ENCODE data around the gene ADGRL3. TPM values are rescaled to one million over a fixed set of nuclear protein-coding genes. Genes with fewer than 3 reads are reported as not detected.
"Not testable (repeated sequence)": the region's sequence is repeated elsewhere in the genome, so short reads cannot be mapped to it uniquely, and the experiment has no call there.

ADGRL3 gene
- total and polyA plus RNA-seq, 3 donors from 2014 or later = 11.6 to 21.6 (median 12.8) TPM

GRCh38 chr4:61202638-61203435, 2.7 kb downstream of the ADGRL3 start:
- no peaks in the 10 kb centered on the region for H3K36me3 ChIP-seq (ENCODE audit: low read depth, missing control alignments)
- no peaks in the 10 kb centered on the region for H3K4me1 ChIP-seq
- peak; percentile 48 for DNase-seq
- whole genome bisulfite sequencing, 2 donors = 0 to 2% methylated on average over 13 to 33 of the region's 41 CpGs
- H3K9me3 ChIP-seq = no peaks in the 10 kb centered on the region
- H3K27ac ChIP-seq = no peak overlapping the region
- intact Hi-C loops (cut with DNase I; ENCODE audit: low total_unique reads) = no loop called here
- TF ChIP-seq POLR2A (IDR thresholded peaks at IDR 0.05) (no peak), CTCF (IDR thresholded peaks at IDR 0.05) (no peak)
- no peaks in the 10 kb centered on the region for H3K27me3 ChIP-seq
- peak overlapping the region; percentile 42 to 68 for H3K4me3 ChIP-seq

GRCh38 chr4:61203436-61203790, 3.3 kb downstream of the ADGRL3 start:
- no peak for DNase-seq
- Histone ChIP-seq H3K4me1 (no peaks in the 10 kb centered on the region), H3K27me3 (no peaks in the 10 kb centered on the region), H3K4me3 (peak overlapping the region in 1 of 2 donors; percentile 68), H3K9me3 (no peaks in the 10 kb centered on the region), H3K27ac (no peak overlapping the region), H3K36me3 (ENCODE audit: low read depth, missing control alignments) (no peaks in the 10 kb centered on the region)
- WGBS, 2 donors = 27 to 28% methylated on average over 3 of the region's 3 CpGs
- TF ChIP-seq CTCF (IDR thresholded peaks at IDR 0.05) (no peak), POLR2A (IDR thresholded peaks at IDR 0.05) (no peak)
- intact Hi-C loops (cut with DNase I; ENCODE audit: low total_unique reads) = no loop called here

GRCh38 chr4:61204353-61205060, 4.4 kb downstream of the ADGRL3 start:
- intact Hi-C loops (cut with DNase I; ENCODE audit: low total_unique reads) = no loop called here
- no peak overlapping the region for H3K4me3 ChIP-seq
- no peak overlapping the region for H3K27ac ChIP-seq
- H3K36me3 ChIP-seq (ENCODE audit: low read depth, missing control alignments) = no peaks in the 10 kb centered on the region
- H3K4me1 ChIP-seq = no peaks in the 10 kb centered on the region
- no peaks in the 10 kb centered on the region for H3K9me3 ChIP-seq
- H3K27me3 ChIP-seq = no peaks in the 10 kb centered on the region
- 55 to 69% methylated on average over 2 of the region's 2 CpGs for WGBS, 2 donors
- TF ChIP-seq CTCF (IDR thresholded peaks at IDR 0.05) (no peak), POLR2A (IDR thresholded peaks at IDR 0.05) (no peak)
- no peak for DNase-seq

- Histone ChIP-seq H3K4me1 (no peaks in the 10 kb centered on the region), H3K36me3 (ENCODE audit: low read depth, missing control alignments) (no peaks in the 10 kb centered on the region), H3K4me3 (no peak overlapping the region), H3K27me3 (no peaks in the 10 kb centered on the region), H3K27ac (no peak overlapping the region), H3K9me3 (no peaks in the 10 kb centered on the region)
- no peak for DNase-seq
- 77 to 85% methylated on average over 1 of the region's 1 CpG for WGBS, 2 donors
- TF ChIP-seq POLR2A (IDR thresholded peaks at IDR 0.05) (no peak), CTCF (IDR thresholded peaks at IDR 0.05) (no peak)
- intact Hi-C loops (cut with DNase I; ENCODE audit: low total_unique reads) = no loop called here
Measured at GRCh38 chr4:61205066-61205465, 4.9 kb downstream of the ADGRL3 start.

GRCh38 chr4:61207156-61207555, 7.0 kb downstream of the ADGRL3 start:
- DNase-seq; H3K9me3 ChIP-seq; H3K27me3 ChIP-seq; H3K4me1 ChIP-seq; H3K27ac ChIP-seq; H3K36me3 ChIP-seq (ENCODE audit: low read depth, missing control alignments); intact Hi-C loops (cut with DNase I; ENCODE audit: low total_unique reads); H3K4me3 ChIP-seq: not testable (repeated sequence)
